Measurements from ENCODE around the gene ZC3HAV1L. TPM values are rescaled to one million over a fixed set of nuclear protein-coding genes. Genes with fewer than 3 reads are reported as not detected.

The ZC3HAV1L gene, protein sequence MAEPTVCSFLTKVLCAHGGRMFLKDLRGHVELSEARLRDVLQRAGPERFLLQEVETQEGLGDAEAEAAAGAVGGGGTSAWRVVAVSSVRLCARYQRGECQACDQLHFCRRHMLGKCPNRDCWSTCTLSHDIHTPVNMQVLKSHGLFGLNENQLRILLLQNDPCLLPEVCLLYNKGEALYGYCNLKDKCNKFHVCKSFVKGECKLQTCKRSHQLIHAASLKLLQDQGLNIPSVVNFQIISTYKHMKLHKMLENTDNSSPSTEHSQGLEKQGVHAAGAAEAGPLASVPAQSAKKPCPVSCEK
- total RNA-seq, result 10 to 100 TPM in 1 of 2 donors, 1 to 10 TPM in 1; 6.2 to 20.8 TPM

DNA sequence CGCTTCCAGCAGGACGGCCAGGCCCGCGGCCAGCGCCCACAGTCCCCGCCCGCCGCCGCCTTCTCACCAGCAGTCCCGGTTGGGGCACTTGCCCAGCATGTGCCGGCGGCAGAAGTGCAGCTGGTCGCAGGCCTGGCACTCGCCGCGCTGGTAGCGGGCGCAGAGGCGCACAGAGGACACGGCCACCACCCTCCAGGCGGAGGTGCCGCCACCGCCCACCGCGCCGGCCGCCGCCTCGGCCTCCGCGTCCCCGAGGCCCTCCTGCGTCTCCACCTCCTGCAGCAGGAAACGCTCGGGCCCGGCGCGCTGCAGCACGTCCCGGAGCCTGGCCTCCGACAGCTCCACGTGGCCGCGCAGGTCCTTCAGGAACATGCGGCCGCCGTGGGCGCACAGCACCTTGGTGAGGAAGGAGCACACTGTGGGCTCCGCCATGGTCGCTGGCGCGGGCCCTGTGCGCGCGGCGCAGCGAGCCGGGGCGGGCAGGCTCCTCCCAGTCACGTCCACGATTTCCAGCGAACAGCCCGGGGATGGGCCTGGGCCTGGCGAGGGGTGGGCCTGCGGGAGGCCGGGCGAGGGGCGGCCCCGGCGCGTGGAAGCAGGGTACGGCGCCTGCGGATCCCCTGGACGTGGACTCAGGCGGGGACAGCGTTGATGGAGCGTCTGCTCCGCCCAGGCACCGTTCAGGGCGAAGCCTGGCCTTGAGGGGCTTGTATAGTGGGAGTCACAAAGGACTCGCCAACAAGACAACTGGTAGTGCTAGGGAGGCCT is at the start of gene ZC3HAV1L:
Gene ZC3HAV1L, minus strand, starts transcription at position 457 of the 768 bp plus-strand sequence. Its CDS starts 25 bp downstream, at position 432.
- Histone ChIP-seq H3K9me3 (no peaks in the 10 kb centered on the region), H3K36me3 (replicated peaks in 1 of 2; ENCODE audit: insufficient read depth in 1 of 2, low read depth in 2 of 2) (no peaks in the 10 kb centered on the region), H3K27ac (peak within 1 kb of the TSS; percentile 4 to 57 (median 17)), H3K4me3 (peak within 1 kb of the TSS; percentile 14 to 55), H3K4me1 (peaks cover 10% of the 10 kb centered on the region), H3K27me3 (no peaks in the 10 kb centered on the region)
- intact Hi-C loops (cut with DNase I), result no loop called here
- peak; percentile 75 for ATAC-seq
- TF ChIP-seq, protein P1, sequence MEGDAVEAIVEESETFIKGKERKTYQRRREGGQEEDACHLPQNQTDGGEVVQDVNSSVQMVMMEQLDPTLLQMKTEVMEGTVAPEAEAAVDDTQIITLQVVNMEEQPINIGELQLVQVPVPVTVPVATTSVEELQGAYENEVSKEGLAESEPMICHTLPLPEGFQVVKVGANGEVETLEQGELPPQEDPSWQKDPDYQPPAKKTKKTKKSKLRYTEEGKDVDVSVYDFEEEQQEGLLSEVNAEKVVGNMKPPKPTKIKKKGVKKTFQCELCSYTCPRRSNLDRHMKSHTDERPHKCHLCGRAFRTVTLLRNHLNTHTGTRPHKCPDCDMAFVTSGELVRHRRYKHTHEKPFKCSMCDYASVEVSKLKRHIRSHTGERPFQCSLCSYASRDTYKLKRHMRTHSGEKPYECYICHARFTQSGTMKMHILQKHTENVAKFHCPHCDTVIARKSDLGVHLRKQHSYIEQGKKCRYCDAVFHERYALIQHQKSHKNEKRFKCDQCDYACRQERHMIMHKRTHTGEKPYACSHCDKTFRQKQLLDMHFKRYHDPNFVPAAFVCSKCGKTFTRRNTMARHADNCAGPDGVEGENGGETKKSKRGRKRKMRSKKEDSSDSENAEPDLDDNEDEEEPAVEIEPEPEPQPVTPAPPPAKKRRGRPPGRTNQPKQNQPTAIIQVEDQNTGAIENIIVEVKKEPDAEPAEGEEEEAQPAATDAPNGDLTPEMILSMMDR (IDR thresholded peaks at IDR 0.05), result no peak
- TF ChIP-seq POLR2A (IDR thresholded peaks at IDR 0.05), result peak in 2 of 3 donors; percentile 48 to 49
- 4 to 31% methylated on average over 15 to 73 of the region's 82 CpGs for WGBS, 2 donors
- DNase-seq, result peak; percentile 46 to 72 (median 58)

DNA sequence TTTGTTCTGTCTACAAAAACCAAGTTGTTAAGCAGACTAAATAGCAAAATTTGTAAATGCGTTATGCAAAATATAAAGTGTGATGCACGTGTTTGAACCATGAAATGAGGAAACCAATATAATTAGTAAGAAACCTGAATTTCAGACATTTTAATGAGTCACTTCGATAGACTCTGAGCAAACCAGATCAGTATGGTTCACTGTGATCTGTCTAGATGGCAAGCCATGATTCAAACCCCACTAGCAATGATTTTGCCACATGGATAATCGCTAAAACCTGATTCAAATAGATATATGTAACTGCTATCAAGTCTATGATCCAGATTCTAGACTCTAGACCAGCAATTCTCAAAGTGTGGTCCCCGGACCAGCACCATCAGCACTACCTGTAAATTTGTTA is 48.9 kb upstream of the ZC3HAV1L start:
- no peak for DNase-seq
- no peaks in the 10 kb centered on the region for H3K9me3 ChIP-seq
- no peaks in the 10 kb centered on the region for H3K4me1 ChIP-seq
- intact Hi-C loops (cut with DNase I), result no loop called here
- peaks cover 0 to 21% of the 10 kb centered on the region in 2 donors for H3K36me3 ChIP-seq (replicated peaks in 1 of 2; ENCODE audit: insufficient read depth in 1 of 2, low read depth in 2 of 2)
- no peak for TF ChIP-seq POLR2A (IDR thresholded peaks at IDR 0.05)
- TF ChIP-seq, protein P1 (IDR thresholded peaks at IDR 0.05), result no peak
- no peak overlapping the region for H3K27ac ChIP-seq
- H3K27me3 ChIP-seq, result no peaks in the 10 kb centered on the region
- H3K4me3 ChIP-seq, result no peak overlapping the region
- 89 to 93% methylated on average over 5 of the region's 5 CpGs for WGBS, 2 donors
- no peak for ATAC-seq

DNA sequence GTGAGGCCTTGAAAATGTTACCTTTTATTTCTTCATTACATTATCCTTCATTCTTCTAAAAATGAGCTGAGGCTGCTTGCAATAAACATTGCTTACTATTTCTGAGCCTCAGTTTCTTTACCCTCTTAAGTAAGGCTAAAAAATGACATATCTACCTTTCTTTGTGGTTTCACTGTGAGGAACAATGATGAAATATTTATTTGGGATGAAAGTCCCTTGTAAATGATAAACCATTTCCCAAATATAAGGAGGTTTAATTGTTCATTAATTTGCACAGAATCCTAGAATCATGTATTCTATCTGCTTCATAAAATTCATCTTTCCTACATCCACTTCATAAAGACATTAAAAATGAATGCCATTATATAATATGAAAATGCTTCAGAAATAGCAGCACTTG is 45.7 kb upstream of the ZC3HAV1L start:
- Histone ChIP-seq H3K27me3 (no peaks in the 10 kb centered on the region), H3K27ac (no peak overlapping the region), H3K36me3 (replicated peaks in 1 of 2; ENCODE audit: insufficient read depth in 1 of 2, low read depth in 2 of 2) (peaks cover 0 to 26% of the 10 kb centered on the region in 2 donors), H3K4me3 (no peak overlapping the region), H3K4me1 (no peaks in the 10 kb centered on the region), H3K9me3 (no peaks in the 10 kb centered on the region)
- DNase-seq (no peak), ATAC-seq (no peak)
- no peak for TF ChIP-seq POLR2A (IDR thresholded peaks at IDR 0.05)
- TF ChIP-seq, protein P1 (IDR thresholded peaks at IDR 0.05), result no peak
- intact Hi-C loops (cut with DNase I), result no loop called here

DNA sequence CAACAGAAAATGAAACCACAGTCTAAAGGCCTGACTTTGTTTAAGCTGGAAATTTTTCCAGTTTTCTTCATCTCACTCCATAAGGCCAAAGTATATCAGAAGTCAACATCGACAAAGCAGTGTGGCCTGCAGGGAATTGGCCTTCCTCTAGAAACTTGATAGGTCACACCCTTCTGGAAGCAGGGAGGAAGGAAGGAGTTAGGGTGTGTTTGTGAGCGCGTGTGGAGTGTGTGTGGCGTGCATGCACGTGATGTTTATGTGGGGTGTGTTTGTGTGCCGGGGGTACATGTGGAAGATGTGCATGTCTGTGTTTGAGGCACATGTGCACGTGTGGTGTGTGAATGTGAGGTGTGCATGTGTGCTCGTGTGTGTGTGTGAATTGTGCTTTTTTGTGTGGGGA is 45.1 kb upstream of the ZC3HAV1L start:
- no peak overlapping the region for H3K4me3 ChIP-seq
- no peaks in the 10 kb centered on the region for H3K27me3 ChIP-seq
- intact Hi-C loops (cut with DNase I), result no loop called here
- TF ChIP-seq, protein P1 (IDR thresholded peaks at IDR 0.05), result no peak
- TF ChIP-seq POLR2A (IDR thresholded peaks at IDR 0.05), result no peak
- WGBS, 2 donors, result 76 to 86% methylated on average over 8 of the region's 8 CpGs
- peaks cover 0 to 28% of the 10 kb centered on the region in 2 donors for H3K36me3 ChIP-seq (replicated peaks in 1 of 2; ENCODE audit: insufficient read depth in 1 of 2, low read depth in 2 of 2)
- DNase-seq, result no peak
- H3K9me3 ChIP-seq, result no peaks in the 10 kb centered on the region
- no peak overlapping the region for H3K27ac ChIP-seq
- ATAC-seq, result no peak
- no peaks in the 10 kb centered on the region for H3K4me1 ChIP-seq

Data from body of pancreas (tissue), 4 donors.